Frontal cortex (tissue), 4 donors: ENCODE data around the gene FOXM1. TPM values are rescaled to one million over a fixed set of nuclear protein-coding genes. Genes with fewer than 3 reads are reported as not detected.

ENCODE experiments used
- DNase-seq, 2 donors: peaks; one replicate each; pipeline ENCODE4 v3.0.0; 2012; ENCODE audit warnings: low spot score in 2 of 2
- FAIRE-seq: peaks from 2 replicates; lab custom pipeline; 2012; peaks lifted over from hg19 to GRCh38; lab: Jason Lieb, UNC
- total RNA-seq: library from RNA; depleted of rRNA; stranded (reverse); fragments of >200 nt; gene quantifications from one replicate; pipeline ENCODE4 v1.2.3, GENCODE V29; 2014
- donor health status: control.
- donor health status: control.
- donor health status: control.

The FOXM1 gene
- total RNA-seq: 0.82 TPM

DNA sequence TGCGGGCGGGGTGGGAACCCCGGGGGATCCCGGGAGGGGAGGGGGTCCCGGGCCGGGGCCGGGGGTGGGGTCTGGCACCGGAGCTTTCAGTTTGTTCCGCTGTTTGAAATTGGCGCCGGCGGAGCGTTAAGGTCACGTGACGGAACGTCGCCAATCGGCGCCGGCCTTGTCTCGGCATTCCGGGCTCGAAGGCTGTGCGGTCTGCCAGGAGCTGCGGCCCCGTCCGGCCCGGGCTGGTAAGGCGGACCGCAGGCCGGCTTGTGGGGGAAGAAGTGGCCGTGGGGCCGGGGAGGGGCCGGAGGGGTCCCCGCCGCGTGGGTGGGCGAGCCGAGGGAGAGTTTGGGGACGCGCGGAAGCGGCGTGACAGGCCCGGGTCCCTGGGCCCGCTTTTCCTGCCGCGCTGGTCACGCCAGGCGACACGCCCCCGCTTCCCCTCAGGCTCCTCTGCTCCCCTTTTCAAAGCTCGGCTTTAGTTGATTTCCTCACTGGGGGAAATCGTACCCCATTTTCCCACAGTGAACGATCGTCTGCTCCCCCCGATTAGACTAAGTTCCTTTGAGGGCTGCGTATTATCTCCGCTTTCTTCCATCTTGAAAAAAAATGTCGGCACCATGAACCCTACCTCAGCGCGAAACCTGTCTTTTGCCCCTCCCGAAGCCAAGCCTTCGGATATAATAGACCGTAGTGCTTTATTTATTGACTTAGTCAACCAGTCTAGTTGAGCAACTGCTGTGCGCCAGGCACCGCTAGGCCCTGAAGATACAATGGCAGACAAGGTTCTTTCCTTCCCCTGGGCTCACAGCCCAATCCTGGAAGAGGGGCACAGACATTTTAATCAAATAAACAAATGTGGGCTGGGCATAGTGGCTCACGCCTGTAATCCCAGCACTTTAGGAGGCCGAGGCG lies at the start of gene FOXM1, which contains the start of gene RHNO1:
Gene FOXM1 (minus strand): TSS at position 128 of the 906 bp plus-strand sequence. CDS start 2,696 bp downstream, outside the sequence.
Gene RHNO1 (plus strand): TSS at position 177 of the 906 bp plus-strand sequence. CDS start 8,144 bp downstream, outside the sequence.
- peak; percentile 99 for DNase-seq
- no peak for FAIRE-seq

GRCh38 chr12:2925322-2925995 lies 48.5 kb upstream of the FOXM1 start:
- DNase-seq (no peak), FAIRE-seq (no peak)

DNA sequence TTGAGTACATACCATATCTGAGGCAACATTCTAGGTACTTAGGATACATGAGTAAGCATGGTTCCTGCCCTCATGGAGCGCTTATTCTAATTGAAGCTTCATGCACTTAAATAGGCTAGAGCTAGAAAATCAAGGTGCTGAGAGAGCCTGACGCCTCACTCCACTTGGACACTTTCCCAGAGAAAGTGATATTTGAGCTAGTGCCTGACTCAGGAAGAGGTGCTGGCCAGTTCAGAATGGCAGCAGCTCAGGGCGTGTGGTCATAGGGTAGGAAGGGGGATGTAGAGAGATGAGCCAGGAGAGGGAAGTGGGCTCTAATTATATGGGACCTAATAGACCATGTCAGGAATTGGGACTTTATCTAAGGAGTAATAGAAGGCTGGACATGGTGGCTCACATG lies 47.0 kb upstream of the FOXM1 start:
- DNase-seq (no peak), FAIRE-seq (no peak)

DNA sequence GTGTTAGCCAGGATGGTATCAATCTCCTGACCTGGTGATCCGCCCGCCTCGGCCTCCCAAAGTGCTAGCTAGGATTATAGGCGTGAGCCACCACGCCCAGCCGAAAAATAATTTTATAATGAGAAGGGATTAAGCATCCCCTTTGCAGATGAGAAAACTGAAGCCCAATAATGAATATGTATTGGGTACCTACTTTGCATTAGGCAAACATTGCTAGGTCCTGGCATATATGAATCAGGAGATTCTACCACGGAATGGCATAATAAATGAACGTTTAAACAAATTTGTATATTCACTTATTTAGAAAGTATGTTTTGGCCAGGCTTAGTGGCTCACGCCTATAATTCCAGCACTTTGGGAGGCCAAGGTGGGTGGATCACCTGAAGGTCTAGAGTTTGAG lies 46.1 kb upstream of the FOXM1 start:
- DNase-seq (no peak), FAIRE-seq (no peak)

DNA sequence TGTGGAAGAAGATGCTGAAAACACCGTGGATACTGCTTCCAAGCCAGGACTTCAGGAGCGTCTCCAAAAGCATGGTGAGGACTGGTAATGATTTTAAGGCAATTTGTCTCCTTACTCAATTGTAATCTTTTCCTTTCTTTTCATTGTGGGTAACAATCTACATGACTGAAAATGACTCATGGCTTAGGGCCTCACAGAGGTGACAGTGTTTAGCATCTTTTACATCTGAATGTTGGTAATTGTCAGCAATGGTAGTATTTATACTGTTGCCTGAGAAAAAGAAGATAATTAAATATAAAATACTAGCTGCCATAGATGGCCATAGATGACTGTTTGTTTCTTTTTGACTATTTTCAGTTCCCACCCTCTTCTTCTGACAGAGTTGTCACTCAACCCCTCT lies 45.4 kb upstream of the FOXM1 start:
- no peak for DNase-seq
- no peak for FAIRE-seq

GRCh38 chr12:2919249-2919648 lies 42.3 kb upstream of the FOXM1 start:
- no peak for DNase-seq
- no peak for FAIRE-seq

DNA sequence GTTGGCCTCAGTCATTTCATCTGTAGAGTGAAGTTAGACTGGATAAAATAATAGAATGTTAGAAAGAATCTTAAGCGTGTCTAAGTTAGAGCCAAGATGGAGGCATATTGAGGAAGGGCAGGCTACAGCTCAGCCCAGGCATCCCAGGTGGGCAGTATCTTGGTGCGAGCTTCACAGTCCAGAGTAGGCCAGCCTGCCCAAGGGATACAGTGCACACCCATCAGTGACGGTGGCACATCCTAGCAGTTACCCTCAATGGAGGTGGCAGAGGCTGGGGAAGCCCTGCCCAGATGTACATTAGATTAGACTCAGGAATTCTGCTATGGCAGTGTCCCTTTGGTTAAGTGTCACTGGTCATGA lies 35.2 kb upstream of the FOXM1 start:
- DNase-seq (no peak), FAIRE-seq (no peak)

- FAIRE-seq (no peak), DNase-seq (no peak)
Measured at GRCh38 chr12:2904260-2904659, 27.3 kb upstream of the FOXM1 start.

DNA sequence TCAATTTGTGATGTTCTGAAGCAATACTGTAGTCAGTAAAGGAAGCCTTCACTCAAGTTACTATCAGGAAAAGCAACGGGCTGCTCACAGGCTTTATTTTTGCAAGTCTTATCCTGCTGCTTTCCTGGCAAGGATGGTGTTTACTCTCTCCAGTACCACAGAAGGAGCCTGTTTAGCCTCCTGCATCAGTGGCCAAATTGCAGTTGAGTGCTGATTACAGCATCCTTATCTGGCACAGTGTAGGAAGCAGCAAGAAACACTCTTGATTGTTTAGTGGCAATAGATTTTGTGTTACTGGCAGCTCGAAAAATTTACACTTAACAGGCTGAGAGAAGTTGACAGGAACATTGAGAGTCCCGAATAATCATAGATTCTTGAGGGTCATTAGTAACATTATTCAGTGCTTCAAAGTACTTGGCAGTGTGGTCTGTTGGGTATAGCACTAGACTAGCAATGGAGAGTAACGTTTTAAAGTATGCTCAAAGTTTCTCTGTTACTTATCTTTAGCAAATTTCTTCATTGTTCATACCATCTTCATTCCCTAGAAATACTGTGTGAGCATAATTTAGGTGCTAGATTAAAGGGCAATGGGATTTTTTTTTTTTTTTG lies 25.4 kb upstream of the FOXM1 start:
- DNase-seq (no peak), FAIRE-seq (no peak)

- DNase-seq (no peak), FAIRE-seq (no peak)
Measured at GRCh38 chr12:2900642-2901041, 23.7 kb upstream of the FOXM1 start.

- no peak for DNase-seq
- no peak for FAIRE-seq
Measured at GRCh38 chr12:2897418-2897817, 20.4 kb upstream of the FOXM1 start.

DNA sequence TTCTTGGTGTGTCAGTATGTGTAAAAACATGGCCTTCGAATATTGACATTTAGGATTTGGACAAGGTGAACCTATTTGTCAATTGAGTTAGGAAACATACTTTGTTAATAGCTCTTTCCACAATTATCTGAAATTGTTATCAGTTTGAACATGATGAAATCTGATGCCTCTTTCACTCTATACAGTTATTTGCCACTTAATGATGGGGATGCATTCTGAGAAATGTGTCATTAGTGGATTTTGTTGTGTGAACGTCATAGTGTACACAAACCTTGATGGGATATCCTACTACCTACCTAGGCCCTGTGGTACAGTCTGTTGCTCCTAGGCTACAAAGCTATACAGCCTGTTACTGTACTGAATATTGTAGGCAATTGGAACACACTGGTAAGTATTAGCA lies 18.5 kb upstream of the FOXM1 start:
- FAIRE-seq (no peak), DNase-seq (no peak)

DNA sequence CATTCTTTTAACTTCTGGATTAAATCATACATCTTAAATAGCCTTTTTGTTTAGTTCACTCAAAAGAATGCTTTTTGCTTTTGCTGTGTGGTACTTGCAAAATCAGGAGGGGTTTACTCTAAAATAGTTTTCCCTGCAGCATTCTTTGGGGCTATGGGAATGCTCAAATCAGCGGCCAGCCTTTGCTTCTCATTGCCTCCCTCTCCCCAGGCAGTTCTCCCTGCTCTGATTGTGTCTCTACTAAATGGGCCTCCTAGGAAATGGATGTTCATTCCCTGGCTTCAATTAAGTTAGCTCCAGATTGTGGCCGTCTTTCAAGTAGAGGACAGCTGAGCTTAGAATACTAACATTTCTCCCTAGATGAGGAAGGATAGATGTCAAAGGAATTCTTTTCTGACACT lies 18.1 kb upstream of the FOXM1 start:
- no peak for FAIRE-seq
- no peak for DNase-seq

DNA sequence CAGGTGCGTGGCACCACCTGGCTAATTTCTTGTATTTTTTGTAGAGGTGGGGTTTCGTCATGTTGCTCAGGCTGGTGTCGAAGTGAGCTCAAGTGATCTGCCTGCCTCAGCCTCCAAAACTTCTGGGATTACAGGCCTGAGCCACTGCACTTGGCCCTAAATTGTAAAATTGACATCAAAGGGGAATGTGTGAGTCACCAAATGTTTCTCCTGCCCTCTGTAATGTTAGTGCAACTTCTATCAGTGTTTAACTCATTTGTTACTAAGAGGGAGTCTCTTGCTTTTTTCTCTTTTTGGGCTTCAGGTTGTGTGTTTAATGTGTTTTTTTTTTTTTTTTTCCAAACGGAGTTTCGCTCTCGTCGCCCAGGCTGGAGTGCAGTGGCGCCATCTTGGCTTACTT lies 16.0 kb upstream of the FOXM1 start:
- no peak for DNase-seq

DNA sequence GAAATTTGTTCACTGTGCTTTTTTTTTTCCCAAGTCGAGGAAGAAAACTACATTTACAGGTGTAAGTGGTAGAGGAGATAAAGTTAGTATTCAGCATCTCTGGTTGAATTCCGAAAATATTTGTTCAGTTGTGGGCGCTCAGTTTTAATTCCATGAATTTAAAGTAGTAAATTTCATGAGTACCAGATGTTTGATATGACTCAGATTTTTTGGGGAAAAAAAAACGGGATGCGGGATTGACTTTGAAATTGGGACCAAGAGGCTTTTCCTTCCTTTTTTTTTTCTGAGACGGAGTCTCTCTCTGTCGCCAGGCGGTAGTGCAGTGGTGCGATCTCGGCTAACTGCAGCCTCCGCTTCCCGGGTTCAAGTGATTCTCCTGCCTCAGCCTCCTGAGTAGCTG lies 15.3 kb upstream of the FOXM1 start:
- DNase-seq: no peak
- no peak for FAIRE-seq

More for the DNA sequence above, 16.0 kb upstream of the FOXM1 start:
- FAIRE-seq: no peak

- FAIRE-seq (no peak), DNase-seq (peak in 1 of 2 donors; percentile 33)
Measured at GRCh38 chr12:2891240-2892053, 14.5 kb upstream of the FOXM1 start.

DNA sequence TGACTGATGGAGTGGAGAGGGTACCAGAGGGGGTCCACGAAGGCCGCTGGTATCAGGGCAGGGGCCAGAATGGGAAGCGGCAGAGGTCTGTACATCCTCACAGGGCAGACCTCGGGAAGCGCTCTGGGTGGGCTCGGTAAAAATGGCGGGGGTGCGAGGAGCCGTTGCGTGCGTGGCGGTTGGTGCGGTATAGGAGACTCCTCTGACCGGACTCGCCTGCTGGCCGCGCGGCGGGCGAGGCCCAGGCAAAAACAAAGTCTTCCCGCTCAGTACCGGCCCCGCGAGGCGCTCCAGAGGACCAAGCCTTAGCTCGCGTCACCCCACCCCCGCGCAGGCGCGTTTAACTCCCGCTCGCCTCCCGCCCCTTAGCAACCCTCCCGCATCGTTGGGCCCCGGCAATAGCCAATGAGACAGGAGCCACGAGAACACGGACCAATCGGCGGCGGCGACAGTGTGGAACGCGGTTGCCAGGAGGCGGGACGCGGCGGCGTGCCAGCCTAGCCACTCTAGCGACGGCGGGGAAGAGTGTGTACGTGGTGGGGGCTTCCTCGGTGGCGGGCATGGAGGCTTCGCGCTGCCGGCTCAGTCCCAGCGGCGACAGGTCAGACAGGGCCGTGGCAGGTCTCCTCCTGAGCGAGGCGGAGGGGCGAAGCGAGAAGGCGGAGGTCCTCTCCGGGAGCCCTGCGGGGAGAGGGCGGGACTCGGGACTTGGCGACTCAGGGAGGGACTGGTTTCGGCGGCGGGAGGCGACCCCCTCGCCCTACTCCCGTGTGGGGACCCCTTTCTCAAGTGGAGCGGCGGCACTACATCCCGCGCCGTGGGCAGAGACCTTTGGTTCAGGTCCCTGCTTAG lies 13.6 kb upstream of the FOXM1 start, which contains the start of gene TULP3:
Gene TULP3 (plus strand): TSS at position 504 of the 852 bp plus-strand sequence. CDS start 57 bp downstream, at position 561.
- peak; percentile 85 to 93 for DNase-seq
- FAIRE-seq: peak; percentile 91

GRCh38 chr12:2890001-2890387 lies 13.0 kb upstream of the FOXM1 start:
- FAIRE-seq (no peak), DNase-seq (no peak)
